Left kidney (tissue), 2 donors: ENCODE measurements around the gene SPAG6. TPM values are rescaled to one million over a fixed set of nuclear protein-coding genes. Genes with fewer than 3 reads are reported as not detected.
A peak's percentile ranks its signal among the peaks of the same experiment; 100 is the strongest.

Experiments
- DNase-seq: peaks from one replicate; pipeline ENCODE4 v3.0.0-alpha.2; 2013
- polyA plus RNA-seq: library from polyadenylated mRNA; unstranded; fragments of 120-200 nt; gene quantifications from one replicate; pipeline ENCODE4 v1.2.1, GENCODE V29; 2013; ENCODE audit not compliant: insufficient read length

The SPAG6 gene
- polyA plus RNA-seq, 1 donor = 1.3 TPM

DNA sequence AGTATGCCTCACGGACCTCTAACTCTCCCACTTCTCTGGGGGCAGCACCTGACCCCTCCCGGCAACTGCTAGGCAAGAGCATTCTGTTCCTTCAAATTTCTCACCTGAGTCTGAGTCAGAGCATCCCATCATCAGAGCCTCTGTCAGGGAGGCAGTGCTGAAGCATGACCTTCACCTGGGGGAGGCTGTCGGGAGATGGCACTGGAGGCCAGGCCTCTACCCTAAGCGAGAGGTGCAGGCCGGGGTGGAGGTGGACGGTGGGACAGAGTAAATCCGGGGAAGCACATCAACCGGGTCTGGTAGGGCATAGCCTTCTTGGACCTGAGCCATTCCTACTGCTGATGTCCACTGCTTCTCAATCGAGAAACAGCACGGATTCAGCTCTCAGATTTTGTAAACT is 90.4 kb downstream of the SPAG6 start:
- no peak for DNase-seq

DNA sequence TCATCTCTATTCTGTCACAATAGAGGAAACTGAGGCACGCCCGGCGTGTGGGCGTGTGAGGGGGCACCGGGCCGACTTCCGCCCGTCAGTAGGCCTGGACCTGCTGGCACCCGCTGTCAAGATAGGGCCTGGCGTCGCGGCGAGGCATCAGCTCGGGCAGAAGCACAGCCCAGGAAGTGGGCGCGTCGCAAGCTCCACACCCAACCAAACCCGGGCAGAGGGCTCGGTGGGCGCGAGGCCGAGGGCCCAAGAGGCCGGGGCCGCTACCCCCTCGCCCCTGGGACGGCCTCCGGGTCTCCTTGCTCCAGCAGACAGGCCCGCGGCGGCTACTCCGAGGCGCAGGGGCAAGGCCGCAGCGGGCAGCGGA is 91.2 kb downstream of the SPAG6 start:
- DNase-seq = no peak

DNA sequence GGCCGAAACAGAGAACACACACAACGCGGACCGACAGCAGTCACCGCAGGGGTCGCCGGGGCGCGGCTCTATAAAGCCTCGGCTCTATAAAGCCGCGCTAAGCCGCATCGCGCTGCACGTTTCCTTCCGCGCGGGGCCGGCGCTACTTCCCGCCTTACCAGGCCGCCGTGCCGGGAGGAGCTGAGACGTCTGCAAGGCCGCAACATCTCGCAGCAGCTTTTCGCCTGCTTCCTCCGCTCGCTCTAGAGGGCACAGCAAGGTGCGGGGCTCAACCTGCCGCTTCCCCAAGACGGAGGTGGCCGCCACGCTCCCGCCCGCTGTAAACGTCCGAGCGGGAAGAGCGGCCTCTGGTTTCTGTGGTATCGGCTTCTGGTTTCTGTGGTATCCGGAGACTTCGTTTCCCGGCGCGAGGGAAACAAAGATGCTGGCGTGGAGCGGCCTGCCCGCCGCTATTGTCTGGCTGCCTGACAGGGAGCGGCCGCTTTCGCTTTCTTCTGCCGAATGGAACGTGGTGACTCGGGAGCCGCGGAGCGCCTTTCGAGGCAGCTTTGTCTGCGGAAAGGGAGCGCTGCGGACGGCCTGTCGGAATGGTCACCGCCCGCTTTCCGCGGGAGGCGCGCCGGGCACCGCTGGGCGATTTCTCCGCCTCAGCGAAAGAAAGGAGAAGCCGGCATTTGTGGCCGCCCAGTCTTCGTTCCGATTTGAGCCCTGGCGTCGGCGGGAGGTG is 91.8 kb downstream of the SPAG6 start:
- peak; percentile 90 for DNase-seq

DNA sequence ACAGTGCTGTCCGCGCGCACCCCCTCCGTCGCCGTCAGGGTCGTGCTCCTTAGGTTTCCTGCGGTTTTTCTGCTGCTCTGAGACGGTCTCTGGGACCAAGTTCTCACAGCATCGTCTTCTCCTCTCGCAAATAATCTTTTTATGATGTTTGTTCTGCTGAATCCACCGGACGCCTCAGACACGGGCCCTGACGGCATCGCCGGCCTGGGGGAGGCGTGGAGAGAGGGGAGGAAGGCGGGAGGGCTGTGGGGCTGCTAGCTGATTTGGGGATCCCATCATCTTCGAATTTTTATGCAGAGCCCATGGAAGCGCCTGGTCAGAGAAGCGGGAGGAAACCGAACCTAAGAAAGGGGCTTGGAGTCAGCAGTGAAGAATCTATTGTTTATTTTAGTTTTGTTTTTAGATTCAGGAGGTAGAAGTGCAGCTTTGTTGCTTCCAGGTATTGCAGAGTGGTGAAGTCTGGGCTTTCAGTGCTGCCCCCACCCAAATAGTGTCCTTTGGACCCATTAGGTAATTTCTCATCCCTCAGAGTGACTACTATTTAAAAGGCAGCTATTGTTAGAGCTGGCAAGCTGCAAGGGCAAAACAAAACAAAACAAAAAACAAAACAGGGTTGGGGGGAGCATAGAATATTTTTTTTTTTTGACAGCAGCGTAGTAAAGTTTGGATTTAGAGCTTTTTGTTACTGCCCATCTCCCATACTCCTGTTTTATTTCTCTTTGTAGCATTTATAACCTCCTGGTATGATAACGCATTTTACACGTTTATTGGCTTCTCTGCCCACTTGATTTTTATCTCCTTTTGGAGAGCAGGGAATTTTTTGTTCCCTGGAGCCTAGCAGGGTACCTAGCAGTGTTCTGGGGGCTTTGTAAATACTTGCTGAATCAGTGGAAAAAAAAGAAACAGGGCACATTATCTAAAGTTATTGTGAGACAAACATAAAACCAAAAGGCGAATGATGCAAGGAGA is 92.6 kb downstream of the SPAG6 start:
- peak; percentile 59 for DNase-seq

DNA sequence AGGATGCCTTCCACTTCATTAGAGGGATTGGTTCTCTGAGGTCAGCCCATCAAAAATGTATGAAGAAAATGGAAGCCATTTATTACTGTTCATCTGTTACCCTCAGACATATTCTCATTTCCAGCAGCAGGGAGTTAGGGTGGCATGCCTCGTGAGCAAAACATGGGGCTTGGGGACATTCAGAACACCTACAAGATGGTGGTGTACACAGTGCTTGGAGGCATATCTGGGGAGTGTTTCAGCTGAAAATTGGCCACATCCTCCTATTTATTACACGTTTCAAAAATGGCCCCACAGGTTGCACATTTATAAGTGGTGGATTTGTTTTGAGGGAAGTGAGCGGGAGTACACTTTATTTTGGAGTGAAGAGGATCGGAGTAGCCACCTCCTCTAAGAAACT is 93.4 kb downstream of the SPAG6 start:
- no peak for DNase-seq

DNA sequence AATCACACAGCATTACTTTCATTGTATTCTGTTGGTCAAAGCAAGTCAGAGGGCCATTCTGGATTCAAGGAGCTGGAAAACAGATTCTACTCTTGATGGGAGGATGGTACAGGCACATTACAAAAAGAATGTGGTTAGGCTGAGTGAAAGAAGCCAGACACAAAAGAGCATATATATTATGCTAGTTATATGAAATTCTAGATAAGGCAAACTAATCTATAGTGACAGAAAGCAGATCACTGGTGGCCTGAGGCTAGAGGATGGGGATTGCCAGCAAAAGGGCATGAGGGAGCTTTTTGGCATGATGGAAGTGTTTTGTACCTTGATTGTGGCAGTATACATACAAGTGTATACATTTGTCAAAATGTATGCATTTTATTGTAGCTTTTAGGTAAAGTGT is 96.8 kb downstream of the SPAG6 start:
- DNase-seq = no peak

DNA sequence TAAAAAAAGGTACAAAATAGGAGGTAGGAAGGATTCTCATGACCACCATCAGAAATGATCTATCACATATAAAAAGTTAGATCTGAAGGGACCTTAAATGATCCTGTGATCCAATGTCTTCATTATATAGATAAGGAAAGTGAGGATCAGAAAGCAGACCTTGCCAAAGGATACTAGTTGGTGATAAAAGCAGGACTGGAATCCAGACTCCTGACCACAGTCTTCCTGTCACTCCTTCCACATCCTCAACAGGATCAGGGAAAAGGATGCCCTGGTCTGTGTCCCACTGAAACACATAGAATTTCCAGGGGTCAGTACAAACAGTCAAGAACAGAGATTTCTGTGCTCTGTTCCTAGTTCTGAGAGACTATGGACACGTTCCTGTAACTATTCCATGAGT is 97.2 kb downstream of the SPAG6 start:
- DNase-seq = no peak

DNA sequence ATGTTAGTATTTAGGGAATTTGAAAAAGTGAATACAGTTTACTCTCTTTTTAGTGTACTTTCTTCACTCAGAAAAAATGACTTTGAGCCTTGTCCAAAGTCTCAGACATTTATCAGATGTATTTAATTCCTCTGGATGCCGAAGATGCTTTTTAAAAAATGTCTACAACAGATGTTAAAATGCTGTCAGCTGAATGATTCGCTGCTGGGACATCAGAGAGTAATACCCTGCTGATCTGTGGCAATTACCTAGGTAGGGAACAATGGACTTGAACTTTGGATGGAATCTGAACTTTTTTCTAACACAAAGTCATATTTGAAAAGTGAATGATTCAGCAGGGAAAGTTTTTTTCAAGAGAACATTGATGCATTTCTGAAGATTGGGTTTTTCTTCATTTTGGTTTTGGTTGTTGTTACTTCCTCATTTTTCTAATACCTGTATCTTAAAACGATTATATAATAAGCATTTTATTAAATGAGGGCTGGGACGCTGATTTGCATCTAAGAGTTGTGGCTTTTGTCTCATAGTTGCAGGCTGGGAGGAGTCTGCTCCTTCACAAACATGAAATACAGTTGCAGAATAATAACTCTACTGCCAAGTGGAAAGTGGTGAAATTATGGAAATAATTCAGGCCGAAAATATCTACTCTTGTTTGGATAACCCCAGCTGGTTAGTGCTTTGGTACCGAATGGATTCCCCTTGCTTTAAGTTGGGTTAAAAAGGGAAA is 98.0 kb downstream of the SPAG6 start:
- DNase-seq = no peak

DNA sequence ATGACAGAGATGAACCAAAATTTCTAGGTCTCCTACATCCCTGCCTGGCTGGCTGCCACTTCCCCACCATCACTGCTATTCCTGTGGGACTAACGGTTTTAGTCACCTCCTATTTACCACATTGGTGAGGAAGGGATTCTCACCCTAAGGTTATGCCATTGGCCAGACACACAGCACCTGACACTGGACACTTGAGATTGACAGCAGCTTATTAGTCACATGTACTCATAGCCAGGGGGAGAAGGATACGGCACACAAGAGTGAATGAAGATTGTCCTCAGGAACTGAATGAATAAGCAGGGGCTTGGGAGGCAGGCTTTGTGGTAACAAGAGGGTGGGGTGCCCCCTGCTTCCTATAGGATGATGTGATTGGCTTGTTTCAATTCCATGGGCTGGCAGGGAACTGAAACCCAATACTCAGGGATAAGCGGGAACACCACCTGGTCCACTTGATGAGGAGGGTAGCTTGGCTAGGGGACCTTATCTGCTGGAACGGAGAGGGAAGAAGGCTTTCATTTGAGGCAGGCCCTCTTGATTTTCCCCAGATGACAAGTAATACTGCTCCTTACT is 99.0 kb downstream of the SPAG6 start:
- DNase-seq = no peak

DNA sequence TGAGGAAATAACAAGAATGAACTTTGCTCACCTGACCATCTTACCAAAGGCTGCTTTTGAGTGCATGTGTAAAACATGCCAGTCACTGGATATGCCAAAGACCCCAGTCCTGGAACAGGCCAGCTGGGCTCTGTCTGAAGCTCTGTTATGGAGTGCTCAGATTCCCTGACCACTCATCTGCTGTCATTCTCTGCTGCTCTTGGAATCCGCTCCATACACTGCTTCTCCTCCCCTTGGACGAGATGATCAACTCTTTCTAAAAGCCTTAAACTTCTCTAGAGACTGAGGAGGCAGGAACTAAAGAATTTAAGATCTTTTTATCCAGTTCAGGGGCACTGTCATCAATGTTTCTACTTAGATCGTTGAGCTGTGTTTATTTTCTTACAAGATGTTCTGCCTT is 100.2 kb downstream of the SPAG6 start:
- DNase-seq = no peak

DNA sequence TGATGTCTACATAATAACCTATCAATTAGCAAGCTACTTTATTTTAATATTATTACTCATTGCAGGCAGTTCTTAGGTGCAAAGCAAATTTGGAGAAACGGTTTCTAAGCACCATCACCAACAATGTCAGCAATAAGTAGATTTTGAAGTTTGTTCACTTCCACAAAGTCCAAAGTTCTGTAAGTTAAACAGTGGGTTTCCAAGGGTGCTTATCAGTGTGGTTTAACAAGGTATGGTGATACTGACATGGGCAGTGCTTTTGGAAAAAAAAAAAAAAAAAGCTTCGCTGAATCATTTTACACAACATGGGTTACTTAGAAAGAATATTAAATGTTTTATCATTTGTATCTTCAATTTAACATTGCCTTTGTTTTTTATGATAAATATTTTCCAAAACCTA is 101.8 kb downstream of the SPAG6 start:
- DNase-seq = no peak

DNA sequence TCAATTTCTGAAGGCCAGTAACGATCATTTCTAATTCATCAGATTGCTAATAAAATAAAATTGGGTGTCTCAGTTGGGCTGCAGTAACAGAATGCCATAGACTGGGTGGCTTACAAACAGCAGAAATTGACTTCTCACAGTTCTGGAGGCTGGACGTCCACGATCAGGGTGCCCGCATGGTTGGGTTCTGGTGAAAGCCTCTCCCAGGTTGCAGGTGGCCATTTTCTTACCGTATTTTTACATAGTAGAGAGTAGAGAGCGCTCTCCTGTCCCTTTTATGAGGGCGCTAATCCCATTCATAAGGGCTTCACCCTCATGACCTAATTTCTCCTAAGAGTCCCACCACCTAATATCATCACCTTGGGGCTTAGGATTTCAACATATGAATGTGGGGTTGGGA is 106.0 kb downstream of the SPAG6 start:
- DNase-seq = no peak

DNA sequence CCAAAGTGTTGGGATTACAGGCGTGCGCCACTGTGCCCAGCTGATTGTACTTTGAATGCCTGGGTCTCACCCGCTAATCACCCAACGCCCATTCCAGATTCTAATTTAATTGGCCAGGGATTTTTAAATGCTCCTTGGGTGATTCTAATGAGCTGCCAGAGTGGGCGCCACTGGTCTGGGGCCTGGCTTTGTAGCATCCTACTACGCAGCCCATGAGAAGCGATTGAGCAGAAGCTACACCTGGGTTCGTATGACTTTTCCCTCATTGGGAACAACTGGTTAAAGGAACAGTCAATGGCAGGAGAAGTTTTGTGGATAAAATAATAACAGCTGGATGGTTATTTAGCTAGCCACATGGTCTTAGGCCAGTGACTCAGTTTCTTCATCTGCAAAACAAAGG is 108.0 kb downstream of the SPAG6 start:
- DNase-seq = no peak

DNA sequence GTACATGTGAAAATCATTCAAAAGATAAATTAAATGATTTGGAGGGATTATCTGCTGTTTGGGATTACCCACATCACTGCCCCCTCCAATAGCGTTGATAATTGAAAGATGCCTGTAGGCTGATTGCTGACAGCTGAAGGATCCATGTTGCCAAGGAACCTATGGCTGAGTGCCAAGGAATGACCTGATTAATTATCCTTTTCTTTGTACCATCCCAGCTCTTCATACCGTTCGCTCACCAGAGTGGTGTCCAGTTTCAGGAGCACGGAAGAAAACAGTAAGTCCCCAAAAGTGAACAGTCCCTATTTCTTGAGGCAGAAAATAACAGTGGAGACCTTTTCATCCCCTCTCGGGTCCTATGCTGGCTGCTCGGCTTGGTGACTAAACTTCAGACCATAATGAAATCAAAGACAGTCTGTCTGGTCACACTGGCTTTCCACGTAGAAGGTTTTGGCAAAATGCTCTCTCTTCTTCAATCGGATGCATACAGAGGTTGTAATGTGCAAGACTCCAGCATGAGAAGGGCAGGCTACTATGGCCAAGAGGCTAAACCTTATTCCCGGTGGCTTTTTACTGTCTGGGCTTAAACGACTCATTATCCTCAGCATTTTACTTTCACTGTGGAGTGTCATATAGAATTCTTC is 108.8 kb downstream of the SPAG6 start:
- no peak for DNase-seq

DNA sequence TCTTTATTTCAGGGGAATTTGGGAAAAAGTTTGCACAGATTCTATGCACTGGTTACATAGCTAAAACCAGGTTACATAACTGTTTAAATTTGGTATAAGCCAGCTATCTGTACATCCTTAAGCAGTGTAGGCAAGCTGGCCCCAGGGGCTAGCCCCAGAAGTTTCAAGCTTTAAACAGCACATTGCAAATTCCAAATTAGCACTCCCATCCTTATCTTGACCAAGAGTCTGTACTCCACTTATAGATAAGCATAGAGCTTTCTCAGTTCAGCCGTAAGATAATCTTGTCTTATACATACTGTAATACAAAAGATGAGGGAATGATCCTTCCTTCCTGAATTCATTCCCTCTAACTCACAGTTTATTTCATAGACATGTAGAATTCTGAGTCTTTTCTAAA is 109.3 kb downstream of the SPAG6 start:
- DNase-seq = no peak

DNA sequence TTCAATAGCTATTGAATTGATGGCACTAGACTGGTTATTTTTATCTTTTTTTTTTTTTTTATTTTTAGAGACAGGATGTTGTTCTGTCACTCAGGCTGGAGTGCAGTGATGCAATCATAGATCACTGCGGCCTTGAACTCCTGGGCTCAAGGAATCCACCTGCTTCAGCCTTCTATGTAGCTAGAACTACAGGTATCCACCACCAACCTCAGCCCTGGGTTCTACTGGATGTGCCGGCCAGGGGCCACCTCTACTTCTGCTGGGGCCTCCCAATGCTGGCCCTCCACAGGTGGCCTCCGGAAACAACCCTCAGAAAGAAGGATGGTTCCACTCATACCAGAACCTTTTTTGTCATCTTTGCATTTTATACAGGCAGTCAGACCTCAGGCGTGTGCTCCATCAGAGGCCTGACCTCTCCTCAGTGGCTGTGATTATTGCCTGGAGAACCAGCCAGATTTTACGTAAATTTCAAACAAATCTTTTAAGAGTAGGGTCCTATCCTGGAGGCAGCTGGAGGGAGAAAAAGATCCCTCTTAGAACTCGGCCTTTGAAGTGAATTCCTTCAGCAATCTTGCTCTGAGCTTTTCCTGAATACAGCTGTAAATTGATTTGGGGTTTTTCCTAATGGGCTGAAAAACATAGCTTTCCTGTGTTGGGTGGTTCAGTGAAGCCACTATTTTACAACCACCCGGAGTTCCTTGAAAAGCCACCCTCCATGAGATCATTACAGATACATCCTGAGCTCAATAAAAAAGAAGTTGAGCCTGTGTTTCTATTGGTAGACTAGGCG is 110.0 kb downstream of the SPAG6 start:
- DNase-seq = no peak

DNA sequence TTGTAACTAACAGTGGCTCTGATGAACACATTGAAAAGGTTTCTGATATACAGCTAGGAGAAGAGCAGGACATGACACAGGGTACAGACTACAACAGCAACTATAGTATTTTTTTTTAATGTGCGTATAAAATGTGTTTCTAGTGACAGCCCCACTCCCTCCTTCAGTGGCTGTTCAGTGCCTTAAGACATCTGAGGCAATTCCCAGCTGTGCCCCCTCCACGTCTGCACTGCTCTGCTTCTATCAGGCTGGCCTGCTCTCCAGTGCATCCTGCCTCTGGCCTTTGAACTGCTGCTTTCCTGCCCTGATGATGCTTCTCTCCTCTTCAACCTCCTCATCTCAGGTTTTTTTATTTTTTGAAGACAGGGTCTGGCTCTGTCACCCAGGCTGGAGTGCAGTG is 111.2 kb downstream of the SPAG6 start:
- DNase-seq = no peak

DNA sequence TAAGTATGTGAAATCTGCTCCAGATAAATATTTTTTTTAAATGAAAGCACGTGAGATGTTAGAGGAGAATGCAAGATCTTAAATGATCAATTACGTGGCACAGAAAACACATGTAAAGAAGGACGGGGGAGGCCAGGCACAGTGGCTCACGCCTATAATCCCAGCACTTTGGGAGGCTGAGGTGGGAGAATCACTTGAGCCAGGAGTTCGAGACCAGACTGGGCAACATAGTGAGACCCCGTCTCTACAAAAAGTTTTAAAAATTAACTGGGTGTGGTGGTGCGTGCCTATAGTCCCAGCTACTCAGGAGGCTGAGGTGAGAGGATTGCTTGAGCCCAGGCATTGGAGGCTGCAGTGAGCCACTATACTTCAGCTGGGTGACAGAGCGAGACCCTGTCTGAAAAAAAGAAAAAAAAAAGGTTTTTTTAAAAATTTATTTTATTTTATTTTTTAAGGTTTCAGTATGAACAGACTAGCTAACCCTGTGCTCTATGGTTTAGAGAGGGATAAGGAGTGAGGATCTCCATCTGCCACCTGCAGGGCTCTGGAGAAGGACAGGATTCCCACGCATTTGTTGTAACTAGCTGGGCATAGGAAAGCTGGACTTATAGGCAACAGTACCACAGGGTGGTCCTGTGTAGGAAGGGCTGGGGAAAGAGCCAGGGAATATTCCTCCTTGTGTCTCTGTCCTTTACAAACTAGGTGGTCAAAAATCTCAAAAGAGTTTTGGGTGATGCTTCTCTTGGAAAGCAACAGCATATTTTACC is 113.2 kb downstream of the SPAG6 start:
- no peak for DNase-seq

DNA sequence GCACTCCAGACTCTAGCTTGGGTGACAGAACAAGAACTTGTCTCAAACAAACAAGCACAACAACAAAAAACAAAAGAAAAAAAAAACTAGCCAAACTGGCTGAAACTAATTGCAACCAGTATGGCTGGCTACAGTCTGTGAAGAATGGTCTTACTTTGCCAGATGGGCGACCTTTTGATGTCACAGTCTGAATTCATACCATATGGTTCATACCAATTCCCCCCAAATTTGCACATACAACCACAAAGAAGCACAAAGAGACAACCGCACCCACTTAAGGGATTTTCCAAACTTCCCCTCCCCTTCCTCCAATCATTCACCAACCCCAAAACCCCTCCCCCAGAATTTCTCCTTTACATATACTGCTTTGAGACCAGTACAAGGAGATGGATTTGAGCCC is 114.2 kb downstream of the SPAG6 start:
- no peak for DNase-seq

DNA sequence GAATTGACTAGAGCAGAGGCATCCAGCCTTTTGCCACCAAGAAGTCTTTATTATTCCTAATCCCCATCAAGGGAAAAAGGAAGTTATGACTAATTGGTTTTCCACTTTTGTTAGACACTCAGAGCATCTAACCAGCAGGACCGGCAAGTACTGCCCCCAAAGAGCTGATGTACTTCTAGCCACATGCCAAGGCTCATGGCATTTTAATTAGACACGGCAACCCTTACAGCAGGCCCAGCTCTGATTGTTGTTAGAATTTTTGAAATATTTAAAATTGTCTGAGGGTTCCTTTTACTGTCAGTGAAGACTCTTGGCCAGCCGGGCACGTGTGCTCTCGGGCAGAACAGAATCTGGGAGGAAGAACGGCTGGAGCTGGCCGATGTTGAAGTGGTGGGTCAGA is 114.8 kb downstream of the SPAG6 start:
- DNase-seq = no peak
